ENCODE measurements around the gene TOR1AIP1. TPM values are rescaled to one million over a fixed set of nuclear protein-coding genes. Genes with fewer than 3 reads are reported as not detected.

TOR1AIP1 gene
- total RNA-seq, 2 donors from 2014 or later: 18.1 to 26.2 TPM

- H3K9me3 ChIP-seq (ENCODE audit: control insufficient read depth, low read length): no peaks in the 10 kb centered on the region
- TF ChIP-seq, protein P1, sequence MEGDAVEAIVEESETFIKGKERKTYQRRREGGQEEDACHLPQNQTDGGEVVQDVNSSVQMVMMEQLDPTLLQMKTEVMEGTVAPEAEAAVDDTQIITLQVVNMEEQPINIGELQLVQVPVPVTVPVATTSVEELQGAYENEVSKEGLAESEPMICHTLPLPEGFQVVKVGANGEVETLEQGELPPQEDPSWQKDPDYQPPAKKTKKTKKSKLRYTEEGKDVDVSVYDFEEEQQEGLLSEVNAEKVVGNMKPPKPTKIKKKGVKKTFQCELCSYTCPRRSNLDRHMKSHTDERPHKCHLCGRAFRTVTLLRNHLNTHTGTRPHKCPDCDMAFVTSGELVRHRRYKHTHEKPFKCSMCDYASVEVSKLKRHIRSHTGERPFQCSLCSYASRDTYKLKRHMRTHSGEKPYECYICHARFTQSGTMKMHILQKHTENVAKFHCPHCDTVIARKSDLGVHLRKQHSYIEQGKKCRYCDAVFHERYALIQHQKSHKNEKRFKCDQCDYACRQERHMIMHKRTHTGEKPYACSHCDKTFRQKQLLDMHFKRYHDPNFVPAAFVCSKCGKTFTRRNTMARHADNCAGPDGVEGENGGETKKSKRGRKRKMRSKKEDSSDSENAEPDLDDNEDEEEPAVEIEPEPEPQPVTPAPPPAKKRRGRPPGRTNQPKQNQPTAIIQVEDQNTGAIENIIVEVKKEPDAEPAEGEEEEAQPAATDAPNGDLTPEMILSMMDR (conservative IDR thresholded peaks at IDR 0.05): no peak
- no peaks in the 10 kb centered on the region for H3K9me3 Mint-ChIP-seq
- no peaks in the 10 kb centered on the region for H3K36me3 ChIP-seq (ENCODE audit: control insufficient read depth, insufficient read depth, low read length)
- H3K4me1 ChIP-seq (ENCODE audit: control insufficient read depth, insufficient read depth, low read length): no peaks in the 10 kb centered on the region
- H3K36me3 Mint-ChIP-seq (ENCODE audit: low read depth): no peaks in the 10 kb centered on the region
- H3K4me3 Mint-ChIP-seq: no peak overlapping the region
- no peak for DNase-seq
- no peak overlapping the region for H3K27ac Mint-ChIP-seq
- 94 to 99% methylated on average over 7 of the region's 7 CpGs for WGBS, 2 experiments (ENCODE audit: insufficient coverage in 1 of 2, insufficient read length in 1 of 2)
- no peak overlapping the region for H3K27ac ChIP-seq (ENCODE audit: low read depth, low read length)
- H3K27me3 ChIP-seq (ENCODE audit: control insufficient read depth, insufficient read depth, low read length, poor library complexity, severe bottlenecking): no peaks in the 10 kb centered on the region
- no peaks in the 10 kb centered on the region for H3K27me3 Mint-ChIP-seq (ENCODE audit: insufficient read depth)
- H3K9ac ChIP-seq (ENCODE audit: extremely low read depth, low read length, poor library complexity, severe bottlenecking): no peak overlapping the region
- H3K4me1 Mint-ChIP-seq: peaks cover 2% of the 10 kb centered on the region
- no peak overlapping the region for H3K4me3 ChIP-seq (ENCODE audit: low read length)
Observed at GRCh38 chr1:179950651-179951050, 68.6 kb downstream of the TOR1AIP1 start.

GRCh38 chr1:179951383-179952144 lies 69.5 kb downstream of the TOR1AIP1 start:
- Histone ChIP-seq H3K27ac (ENCODE audit: low read depth, low read length) (no peak overlapping the region), H3K36me3 (ENCODE audit: control insufficient read depth, insufficient read depth, low read length) (no peaks in the 10 kb centered on the region), H3K9ac (ENCODE audit: extremely low read depth, low read length, poor library complexity, severe bottlenecking) (no peak overlapping the region), H3K4me3 (ENCODE audit: low read length) (no peak overlapping the region), H3K9me3 (ENCODE audit: control insufficient read depth, low read length) (no peaks in the 10 kb centered on the region), H3K4me1 (ENCODE audit: control insufficient read depth, insufficient read depth, low read length) (no peaks in the 10 kb centered on the region), H3K27me3 (ENCODE audit: control insufficient read depth, insufficient read depth, low read length, poor library complexity, severe bottlenecking) (no peaks in the 10 kb centered on the region)
- DNase-seq: no peak
- Mint-ChIP-seq H3K36me3 (ENCODE audit: low read depth) (no peaks in the 10 kb centered on the region), H3K27me3 (ENCODE audit: insufficient read depth) (no peaks in the 10 kb centered on the region), H3K27ac (no peak overlapping the region), H3K4me3 (no peak overlapping the region), H3K4me1 (peaks cover 10% of the 10 kb centered on the region), H3K9me3 (no peaks in the 10 kb centered on the region)
- 92 to 94% methylated on average over 6 to 10 of the region's 10 CpGs for WGBS, 2 experiments (ENCODE audit: insufficient coverage in 1 of 2, insufficient read length in 1 of 2)
- TF ChIP-seq, protein P1 (conservative IDR thresholded peaks at IDR 0.05): no peak

DNA sequence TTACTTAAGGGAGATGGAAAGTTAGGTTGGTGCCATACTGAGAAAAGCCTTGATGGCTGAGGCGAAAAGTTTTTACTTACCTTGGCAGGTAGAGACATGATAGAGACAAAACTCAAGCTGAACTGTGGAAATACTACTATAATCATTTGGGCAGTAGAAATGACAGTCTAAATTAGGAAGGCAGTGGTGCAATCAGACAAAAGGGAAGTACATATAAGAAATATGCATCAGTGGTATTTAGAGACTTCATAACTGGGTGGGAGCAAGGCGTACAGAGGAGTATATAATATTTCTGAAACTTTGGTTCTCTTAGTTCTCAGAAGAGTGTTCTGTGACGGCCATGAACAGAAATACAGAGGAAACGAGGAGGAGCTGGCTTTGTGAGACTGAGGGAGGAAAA lies 70.1 kb downstream of the TOR1AIP1 start:
- no peaks in the 10 kb centered on the region for H3K27me3 ChIP-seq (ENCODE audit: control insufficient read depth, insufficient read depth, low read length, poor library complexity, severe bottlenecking)
- Mint-ChIP-seq H3K9me3 (no peaks in the 10 kb centered on the region), H3K27me3 (ENCODE audit: insufficient read depth) (no peaks in the 10 kb centered on the region), H3K27ac (no peak overlapping the region), H3K36me3 (ENCODE audit: low read depth) (no peaks in the 10 kb centered on the region), H3K4me1 (peaks cover 13% of the 10 kb centered on the region), H3K4me3 (no peak overlapping the region)
- no peak overlapping the region for H3K27ac ChIP-seq (ENCODE audit: low read depth, low read length)
- no peak overlapping the region for H3K4me3 ChIP-seq (ENCODE audit: low read length)
- WGBS, 2 experiments (ENCODE audit: insufficient coverage in 1 of 2, insufficient read length in 1 of 2): 93% methylated on average over 4 of the region's 4 CpGs
- no peaks in the 10 kb centered on the region for H3K9me3 ChIP-seq (ENCODE audit: control insufficient read depth, low read length)
- no peaks in the 10 kb centered on the region for H3K4me1 ChIP-seq (ENCODE audit: control insufficient read depth, insufficient read depth, low read length)
- DNase-seq: no peak
- H3K9ac ChIP-seq (ENCODE audit: extremely low read depth, low read length, poor library complexity, severe bottlenecking): no peak overlapping the region
- no peaks in the 10 kb centered on the region for H3K36me3 ChIP-seq (ENCODE audit: control insufficient read depth, insufficient read depth, low read length)
- TF ChIP-seq, protein P1 (conservative IDR thresholded peaks at IDR 0.05): no peak

Data from endodermal cell (in vitro differentiated cells).